ENCODE results near the gene ARMH4.

Gene ARMH4, protein sequence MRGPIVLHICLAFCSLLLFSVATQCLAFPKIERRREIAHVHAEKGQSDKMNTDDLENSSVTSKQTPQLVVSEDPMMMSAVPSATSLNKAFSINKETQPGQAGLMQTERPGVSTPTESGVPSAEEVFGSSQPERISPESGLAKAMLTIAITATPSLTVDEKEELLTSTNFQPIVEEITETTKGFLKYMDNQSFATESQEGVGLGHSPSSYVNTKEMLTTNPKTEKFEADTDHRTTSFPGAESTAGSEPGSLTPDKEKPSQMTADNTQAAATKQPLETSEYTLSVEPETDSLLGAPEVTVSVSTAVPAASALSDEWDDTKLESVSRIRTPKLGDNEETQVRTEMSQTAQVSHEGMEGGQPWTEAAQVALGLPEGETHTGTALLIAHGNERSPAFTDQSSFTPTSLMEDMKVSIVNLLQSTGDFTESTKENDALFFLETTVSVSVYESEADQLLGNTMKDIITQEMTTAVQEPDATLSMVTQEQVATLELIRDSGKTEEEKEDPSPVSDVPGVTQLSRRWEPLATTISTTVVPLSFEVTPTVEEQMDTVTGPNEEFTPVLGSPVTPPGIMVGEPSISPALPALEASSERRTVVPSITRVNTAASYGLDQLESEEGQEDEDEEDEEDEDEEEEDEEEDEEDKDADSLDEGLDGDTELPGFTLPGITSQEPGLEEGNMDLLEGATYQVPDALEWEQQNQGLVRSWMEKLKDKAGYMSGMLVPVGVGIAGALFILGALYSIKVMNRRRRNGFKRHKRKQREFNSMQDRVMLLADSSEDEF

DNA sequence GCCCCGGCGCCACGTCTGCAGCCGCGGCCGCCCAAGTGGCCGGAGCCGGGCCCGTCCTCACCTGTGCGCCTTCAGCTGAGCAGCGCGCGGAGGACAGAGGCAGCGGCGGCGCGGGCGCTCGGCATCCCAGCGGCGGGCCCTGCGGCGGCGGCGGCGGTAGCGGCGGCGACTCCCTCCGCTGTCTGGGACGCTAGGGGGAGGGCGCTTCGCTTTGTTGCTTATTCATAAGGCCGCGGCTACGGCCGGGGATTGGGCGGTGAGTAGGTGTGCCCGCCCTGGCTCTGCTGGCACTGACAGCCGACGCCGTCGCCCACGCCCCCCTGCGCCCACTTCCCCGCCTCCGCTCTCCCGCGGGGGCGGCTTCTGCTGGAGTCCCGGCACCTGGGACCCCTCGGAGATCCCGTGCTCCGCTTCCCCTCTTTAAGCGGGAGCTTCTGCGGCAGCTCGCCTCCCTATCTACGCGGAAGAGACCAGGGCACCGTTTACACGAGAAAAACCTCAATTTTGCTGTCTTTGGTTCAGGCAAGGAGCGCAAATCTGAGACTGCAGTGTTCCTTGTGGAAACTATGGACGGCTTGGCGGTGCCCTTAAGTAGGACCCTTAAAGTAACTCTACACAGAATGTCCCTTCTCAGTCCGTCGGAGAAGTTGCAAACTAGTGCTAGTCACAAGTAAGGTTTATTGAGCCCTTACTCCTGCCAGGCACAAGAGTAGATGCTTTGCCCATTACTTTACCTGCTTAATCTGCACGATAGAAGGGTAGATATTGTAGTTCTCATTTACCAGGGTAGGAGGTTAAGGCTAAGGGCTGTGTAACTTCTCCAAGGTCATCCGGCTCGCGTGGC lies at the start of gene ARMH4:
Gene ARMH4, minus strand, starts transcription at position 200 of the 844 bp plus-strand sequence. CDS start 12,855 bp downstream, outside the sequence.
- DNase-seq (ENCODE audit: low read depth, low spot score): peak; percentile 8
- no peak within 1 kb of the TSS for H3K27ac ChIP-seq

DNA sequence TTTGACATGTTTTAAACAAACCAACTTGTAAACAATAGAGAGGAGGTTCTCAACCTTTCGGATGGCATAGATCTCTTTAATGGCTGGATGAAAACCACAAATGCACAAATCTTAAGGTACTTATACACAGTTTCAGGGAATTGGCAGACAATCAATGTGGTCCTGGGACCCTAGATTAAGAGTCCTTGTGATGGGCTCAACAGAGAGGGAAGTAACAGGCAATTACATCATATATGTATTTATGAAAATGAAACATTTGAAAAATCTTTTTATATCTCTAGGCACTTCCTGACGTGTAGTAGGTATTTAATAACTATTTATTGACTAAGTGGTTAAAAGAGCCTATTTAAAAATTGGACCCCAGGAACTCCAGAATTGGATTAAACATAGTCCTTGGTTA lies 48.8 kb upstream of the ARMH4 start:
- DNase-seq (ENCODE audit: low read depth, low spot score): no peak
- peak overlapping the region; percentile 77 for H3K27ac ChIP-seq

GRCh38 chr14:58200480-58200841 lies 48.4 kb upstream of the ARMH4 start:
- no peak for DNase-seq (ENCODE audit: low read depth, low spot score)
- H3K27ac ChIP-seq: peak overlapping the region; percentile 77

- peak within 1 kb of the TSS; percentile 77 for H3K27ac ChIP-seq
- DNase-seq (ENCODE audit: low read depth, low spot score): no peak
These were observed 47.9 kb upstream of the ARMH4 start, which contains the start of gene ACTR10 for GRCh38 chr14:58199726-58200479. TSS of gene ACTR10 (plus strand) at chr14:58200149. CDS start at chr14:58200218, 69 bp downstream.

- no peak overlapping the region for H3K27ac ChIP-seq
- no peak for DNase-seq (ENCODE audit: low read depth, low spot score)
These were observed 46.1 kb upstream of the ARMH4 start for GRCh38 chr14:58198086-58198485.

- H3K27ac ChIP-seq: no peak overlapping the region
- no peak for DNase-seq (ENCODE audit: low read depth, low spot score)
These were observed 44.2 kb upstream of the ARMH4 start for GRCh38 chr14:58196198-58196597.

DNA sequence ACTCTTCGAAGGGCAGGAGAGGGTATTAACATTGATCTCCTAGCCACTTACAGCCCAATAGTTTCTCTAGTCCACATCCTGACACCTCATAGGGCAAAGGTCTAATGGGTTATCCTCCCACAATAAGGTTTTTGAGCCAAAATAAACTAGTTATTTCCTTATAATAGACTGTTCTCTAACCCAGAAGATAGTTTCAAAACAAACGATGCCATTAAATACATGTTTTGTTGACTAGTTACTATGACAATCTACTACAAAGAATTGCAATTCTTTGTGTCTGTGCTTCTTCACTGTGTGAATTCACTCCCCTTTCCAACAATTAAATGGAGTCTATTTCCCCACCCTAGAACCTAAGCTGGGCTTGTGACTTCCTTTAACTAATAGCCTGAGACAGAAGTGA lies 41.5 kb upstream of the ARMH4 start:
- no peak overlapping the region for H3K27ac ChIP-seq
- no peak for DNase-seq (ENCODE audit: low read depth, low spot score)

DNA sequence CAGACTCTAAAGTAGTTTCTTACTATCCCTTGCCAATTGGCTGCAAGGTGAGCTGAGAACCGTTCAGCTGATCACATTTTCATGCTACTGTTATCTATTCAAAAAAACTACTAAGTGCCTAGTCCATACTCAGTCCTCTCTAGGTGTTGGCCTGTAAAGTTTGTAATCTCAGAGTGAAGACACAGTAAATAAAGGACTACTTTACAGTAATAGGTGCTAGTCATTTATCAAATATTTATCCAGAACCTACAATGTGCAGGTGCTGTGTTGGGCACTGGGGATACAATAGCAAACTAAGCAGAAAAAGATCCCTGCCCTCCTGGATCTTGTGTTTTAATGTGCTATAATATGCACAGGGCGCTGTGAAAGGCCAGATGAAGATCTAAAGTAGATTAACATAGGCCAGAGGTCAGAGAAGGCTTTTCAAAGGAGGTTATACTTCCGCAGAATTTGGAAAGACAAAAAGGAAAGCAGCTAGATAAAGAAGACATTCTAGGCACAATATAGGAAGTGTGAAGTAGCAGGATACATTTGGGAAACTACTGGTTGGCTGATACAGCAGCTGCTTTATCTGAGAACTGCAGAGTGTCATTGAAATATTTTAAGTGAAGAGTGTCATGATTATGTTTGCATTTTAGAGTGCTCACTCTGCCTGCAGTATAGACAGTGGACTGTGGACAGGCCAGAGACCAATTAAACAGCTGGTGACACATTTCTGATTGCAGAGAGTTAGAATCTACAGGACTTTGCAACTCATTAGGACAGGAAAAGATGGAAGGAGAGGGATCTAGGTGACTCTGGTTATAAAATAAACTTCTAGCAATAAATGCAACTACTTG lies 40.0 kb upstream of the ARMH4 start:
- no peak for DNase-seq (ENCODE audit: low read depth, low spot score)
- no peak overlapping the region for H3K27ac ChIP-seq

GRCh38 chr14:58189176-58189575 lies 37.2 kb upstream of the ARMH4 start:
- H3K27ac ChIP-seq: no peak overlapping the region
- no peak for DNase-seq (ENCODE audit: low read depth, low spot score)

GRCh38 chr14:58177125-58177524 lies 25.1 kb upstream of the ARMH4 start:
- DNase-seq (ENCODE audit: low read depth, low spot score): no peak

DNA sequence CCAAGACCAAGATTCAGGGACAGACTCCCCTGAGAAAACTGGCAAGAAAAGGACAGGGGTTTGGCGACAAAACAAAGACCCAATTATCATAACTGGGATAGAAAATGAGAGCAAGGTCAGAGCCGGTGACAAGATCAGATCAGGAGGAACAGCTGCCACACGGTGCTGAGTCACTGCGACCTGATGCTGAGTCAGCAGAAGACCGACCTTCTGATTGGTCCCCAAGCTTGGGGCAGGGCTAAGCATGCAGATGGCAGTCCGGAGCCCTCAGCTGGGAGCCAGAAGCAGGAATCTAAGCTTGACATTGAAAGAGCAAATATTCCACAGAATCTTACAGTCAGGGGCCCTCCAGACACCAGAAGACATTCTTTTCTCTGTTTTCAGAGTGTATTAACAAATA lies 19.1 kb upstream of the ARMH4 start:
- H3K27ac ChIP-seq: no peak overlapping the region
- DNase-seq (ENCODE audit: low read depth, low spot score): peak; percentile 50

More at GRCh38 chr14:58177125-58177524, 25.1 kb upstream of the ARMH4 start:
- no peak overlapping the region for H3K27ac ChIP-seq

DNA sequence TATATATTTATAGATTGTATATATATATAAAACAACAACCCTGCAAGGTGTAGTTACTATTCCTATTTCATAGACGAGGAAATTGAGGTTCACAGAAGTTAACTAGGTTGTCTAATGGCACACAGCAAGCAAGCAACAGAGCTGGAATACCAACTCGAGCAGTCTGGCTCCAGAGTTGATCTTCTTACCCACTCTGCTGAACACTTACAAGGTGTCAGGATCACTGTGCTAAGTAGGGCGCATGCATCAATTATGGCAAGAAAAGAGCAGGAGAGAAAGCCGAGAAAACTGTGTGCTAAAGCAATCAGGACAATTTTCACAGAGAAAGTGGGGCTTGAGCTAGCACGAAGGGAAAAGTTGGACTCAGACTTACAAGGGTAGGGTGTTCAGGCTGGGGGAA lies 15.9 kb upstream of the ARMH4 start:
- no peak overlapping the region for H3K27ac ChIP-seq
- no peak for DNase-seq (ENCODE audit: low read depth, low spot score)

- no peak overlapping the region for H3K27ac ChIP-seq
- DNase-seq (ENCODE audit: low read depth, low spot score): no peak
These were observed 15.0 kb upstream of the ARMH4 start for GRCh38 chr14:58167057-58167456.

DNA sequence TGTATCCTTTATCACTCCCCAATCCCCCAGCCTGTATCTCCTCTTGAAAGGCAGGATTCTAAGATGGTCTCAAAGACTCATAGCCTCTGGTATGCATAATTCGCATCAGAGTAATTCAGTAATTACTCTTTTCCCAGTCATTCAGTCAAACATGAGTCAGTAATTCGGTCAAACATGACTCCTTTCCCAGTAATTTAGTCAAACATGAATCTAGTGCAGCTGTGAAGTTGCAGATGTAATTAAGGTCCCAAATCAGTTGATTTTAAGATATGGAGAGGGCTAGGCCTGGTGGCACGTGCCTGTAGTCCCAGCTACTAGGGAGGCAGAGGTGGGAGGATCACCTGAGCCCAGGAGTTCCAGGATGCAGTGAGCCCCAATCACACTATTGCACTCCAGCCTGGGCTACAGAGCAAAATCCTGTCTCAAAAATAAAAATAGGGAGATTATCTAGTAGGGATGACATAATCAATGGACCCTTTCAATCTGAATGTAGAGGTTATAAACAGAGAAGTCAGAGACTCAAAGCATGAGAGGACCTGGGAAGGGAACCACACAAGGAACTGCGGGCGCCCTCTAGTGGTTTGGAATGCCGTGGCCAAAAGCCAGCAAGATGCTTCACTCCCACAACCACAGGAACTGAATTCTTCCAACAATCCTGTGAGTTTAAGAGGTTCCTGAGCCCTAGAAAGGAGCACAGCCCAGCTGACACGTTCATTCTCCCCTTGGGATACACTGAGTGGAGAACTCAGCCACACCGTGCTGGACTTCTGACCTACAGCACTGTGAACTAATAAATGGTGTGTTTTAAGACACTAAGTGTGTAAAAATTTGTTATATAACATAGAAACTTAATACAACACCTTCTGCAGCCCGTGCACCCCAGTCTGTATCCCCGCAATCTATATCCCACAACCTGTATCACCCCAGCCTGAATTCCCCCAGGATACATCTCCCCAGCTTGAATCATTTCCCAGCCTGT lies 14.3 kb upstream of the ARMH4 start:
- peak; percentile 10 for DNase-seq (ENCODE audit: low read depth, low spot score)
- H3K27ac ChIP-seq: peak overlapping the region; percentile 18

DNA sequence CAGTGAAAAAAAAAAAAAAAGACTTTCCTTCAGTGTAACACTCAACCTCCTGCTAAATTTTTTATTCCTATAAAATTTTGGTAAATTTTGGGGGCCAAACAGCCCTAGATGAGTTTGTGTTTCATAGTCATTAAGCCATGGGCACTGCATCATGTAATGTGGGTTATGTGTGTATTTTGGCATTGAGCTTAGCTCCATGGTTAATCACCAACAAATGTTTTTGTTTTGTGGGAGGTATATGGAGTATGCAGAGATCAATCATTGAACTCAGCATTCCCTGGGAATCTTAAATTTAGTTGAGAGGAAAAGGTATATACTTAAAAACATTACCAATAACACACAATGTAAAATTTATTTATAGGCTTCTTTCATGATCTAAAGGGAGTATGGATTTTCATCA lies 8.5 kb upstream of the ARMH4 start:
- no peak for DNase-seq (ENCODE audit: low read depth, low spot score)

GRCh38 chr14:58151133-58152013 lies 640 bp downstream of the ARMH4 start:
- no peak overlapping the region for H3K27ac ChIP-seq
- DNase-seq (ENCODE audit: low read depth, low spot score): no peak

More for the DNA sequence above, 8.5 kb upstream of the ARMH4 start:
- no peak overlapping the region for H3K27ac ChIP-seq
